ENCODE results near the gene MRPL11. TPM values are rescaled to one million over a fixed set of nuclear protein-coding genes. Genes with fewer than 3 reads are reported as not detected.

Gene MRPL11
- total RNA-seq, 2 experiments from 2014 or later = 17.7 to 21.0 TPM

- no peak overlapping the region for H3K27ac ChIP-seq (ENCODE audit: low read depth in 1 of 2, low read length in 2 of 2)
- no peaks in the 10 kb centered on the region for H3K9me3 Mint-ChIP-seq
- H3K9me3 ChIP-seq (ENCODE audit: control insufficient read depth in 1 of 2, insufficient read depth in 1 of 2, low read length in 2 of 2) = no peaks in the 10 kb centered on the region
- H3K27ac Mint-ChIP-seq = no peak overlapping the region
- H3K27me3 ChIP-seq (ENCODE audit: control insufficient read depth in 1 of 2, insufficient read depth in 2 of 2, low read length in 2 of 2) = no peaks in the 10 kb centered on the region
- ChIA-PET CTCF (interaction anchor here (0.5 to 2.3 kb wide), 14 partner anchors 9 to 567 kb away, joined by 3 to 22 read pairs (median 4); partner anchors contain the start of genes BRMS1, MRPL11 and SLC29A2), POLR2A (interaction anchor here (1.0 to 1.6 kb wide), 4 partner anchors 17 to 77 kb away, joined by 3 to 14 read pairs (median 6); partner anchors contain the start of genes MRPL11 and SLC29A2)
- H3K4me3 Mint-ChIP-seq = no peak overlapping the region
- TF ChIP-seq CTCF (IDR thresholded peaks at IDR 0.05) = peak; percentile 85
- DNase-seq = peak; percentile 56 to 87 (median 71)
- H3K36me3 Mint-ChIP-seq (ENCODE audit: low read depth) = no peaks in the 10 kb centered on the region
- peaks cover 7% of the 10 kb centered on the region for H3K4me1 ChIP-seq (ENCODE audit: insufficient read depth, low read length)
- no peaks in the 10 kb centered on the region for H3K36me3 ChIP-seq (ENCODE audit: insufficient read depth, low read length)
- no peak overlapping the region for H3K4me3 ChIP-seq (ENCODE audit: low read length)
- ATAC-seq (ENCODE audit: poor library complexity) = peak; percentile 89
- peaks cover 6% of the 10 kb centered on the region for H3K4me1 Mint-ChIP-seq (ENCODE audit: low read depth)
- peaks cover 12% of the 10 kb centered on the region for H3K27me3 Mint-ChIP-seq
- intact Hi-C loops (cut with DNase I, micrococcal nuclease) = loop anchor here (1.0 to 5.0 kb wide), 4 partner anchors 42 to 78 kb away; partner anchors contain the start of genes B4GAT1 (in 2 of the 2) and BRMS1 (in 2 of the 2)
These were observed 49.8 kb downstream of the MRPL11 start for GRCh38 chr11:66388780-66389386.

GRCh38 chr11:66386171-66387069 lies 52.2 kb downstream of the MRPL11 start:
- intact Hi-C loops (cut with DNase I, micrococcal nuclease) = loop anchor here (1.0 to 5.0 kb wide), 4 partner anchors 14 to 59 kb away; partner anchors contain the start of genes B4GAT1 (in 2 of the 2) and BRMS1 (in 2 of the 2)
- TF ChIP-seq CTCF (IDR thresholded peaks at IDR 0.05) = peak; percentile 84
- ChIA-PET POLR2A (interaction anchor here (0.7 to 2.1 kb wide), 12 partner anchors 9 to 230 kb away, joined by 3 to 41 read pairs (median 4); partner anchors contain the start of genes B4GAT1, CD248, DPP3 and RBM14), CTCF (interaction anchor here (0.7 to 2.8 kb wide), 14 partner anchors 10 to 292 kb away, joined by 3 to 22 read pairs (median 6); partner anchors contain the start of genes B4GAT1, BRMS1, MRPL11 and NPAS4)
- H3K36me3 Mint-ChIP-seq (ENCODE audit: low read depth) = no peaks in the 10 kb centered on the region
- H3K4me3 Mint-ChIP-seq = no peak overlapping the region
- no peak overlapping the region for H3K27ac ChIP-seq (ENCODE audit: low read depth in 1 of 2, low read length in 2 of 2)
- no peaks in the 10 kb centered on the region for H3K9me3 Mint-ChIP-seq
- no peaks in the 10 kb centered on the region for H3K9me3 ChIP-seq (ENCODE audit: control insufficient read depth in 1 of 2, insufficient read depth in 1 of 2, low read length in 2 of 2)
- no peak overlapping the region for H3K27ac Mint-ChIP-seq
- no peaks in the 10 kb centered on the region for H3K36me3 ChIP-seq (ENCODE audit: insufficient read depth, low read length)
- peak; percentile 76 to 90 (median 82) for DNase-seq
- no peak overlapping the region for H3K4me3 ChIP-seq (ENCODE audit: low read length)
- no peaks in the 10 kb centered on the region for H3K27me3 ChIP-seq (ENCODE audit: control insufficient read depth in 1 of 2, insufficient read depth in 2 of 2, low read length in 2 of 2)
- peaks cover 7% of the 10 kb centered on the region for H3K4me1 ChIP-seq (ENCODE audit: insufficient read depth, low read length)
- H3K4me1 Mint-ChIP-seq (ENCODE audit: low read depth) = peaks cover 6% of the 10 kb centered on the region
- H3K27me3 Mint-ChIP-seq = peaks cover 10% of the 10 kb centered on the region
- ATAC-seq (ENCODE audit: poor library complexity) = peak; percentile 78

Other genes with a start within 250 kb of the MRPL11 start
- 10 to 100 TPM; 28.6 to 30.0 TPM for gene KLC2, start 181.1 kb downstream of the MRPL11 start, total RNA-seq
- gene RAB1B, start 170.2 kb downstream of the MRPL11 start, total RNA-seq = 10 to 100 TPM; 27.4 to 29.4 TPM
- gene CNIH2, start 160.7 kb downstream of the MRPL11 start, total RNA-seq = 1 to 10 TPM; 4.1 to 6.2 TPM
- 10 to 100 TPM; 17.4 to 21.1 TPM for gene YIF1A, start 149.7 kb downstream of the MRPL11 start, total RNA-seq
- gene TMEM151A, start 147.0 kb downstream of the MRPL11 start, total RNA-seq = under 1 TPM; 0.11 to 0.14 TPM
- 1 to 10 TPM; 3.3 to 3.4 TPM for gene CD248, start 121.8 kb downstream of the MRPL11 start, total RNA-seq
- gene RIN1, start 102.4 kb downstream of the MRPL11 start, total RNA-seq = 1 to 10 TPM; 1.2 to 1.6 TPM
- 10 to 100 TPM; 52.7 to 58.4 TPM for gene BRMS1, start 93.7 kb downstream of the MRPL11 start, total RNA-seq
- gene B4GAT1, start 91.2 kb downstream of the MRPL11 start, total RNA-seq = 1 to 10 TPM; 1.9 to 2.0 TPM
- 1 to 10 TPM; 9.7 TPM for gene SLC29A2, start 67.1 kb downstream of the MRPL11 start, total RNA-seq
- not detected for gene NPAS4, start 17.8 kb downstream of the MRPL11 start, total RNA-seq
- 10 to 100 TPM; 20.7 to 23.8 TPM for gene PELI3, start 28.1 kb upstream of the MRPL11 start, total RNA-seq
- gene DPP3, start 41.6 kb upstream of the MRPL11 start, total RNA-seq = 10 to 100 TPM; 16.9 to 17.7 TPM
- 10 to 100 TPM; 11.7 to 11.9 TPM for gene BBS1, start 71.8 kb upstream of the MRPL11 start, total RNA-seq
- gene ZDHHC24, start 107.2 kb upstream of the MRPL11 start, total RNA-seq = 10 to 100 TPM; 17.0 to 18.4 TPM
- under 1 TPM; 0.14 to 0.22 TPM for gene ACTN3, start 108.1 kb upstream of the MRPL11 start, total RNA-seq
- gene CTSF, start 129.8 kb upstream of the MRPL11 start, total RNA-seq = 10 to 100 TPM; 16.0 to 16.8 TPM
- gene CCDC87, start 154.2 kb upstream of the MRPL11 start, total RNA-seq = under 1 TPM; 0.22 to 0.25 TPM
- gene CCS, start 154.3 kb upstream of the MRPL11 start, total RNA-seq = 10 to 100 TPM; 25.4 to 26.3 TPM
- gene RBM14, start 177.8 kb upstream of the MRPL11 start, total RNA-seq = 100 to 1,000 TPM; 239 to 250 TPM
- gene RBM4, start 199.9 kb upstream of the MRPL11 start, total RNA-seq = 100 to 1,000 TPM; 194 to 197 TPM
- 1 to 10 TPM; 3.8 to 5.1 TPM for gene RBM4B, start 239.0 kb upstream of the MRPL11 start, total RNA-seq